NCI-H748 (cell line): ENCODE results near the gene AGER.

Experiments
- DNase-seq: peaks from one replicate; lab custom pipeline; 2025; ENCODE audit not compliant: unreplicated experiment; lab: John Stamatoyannopoulos, UW

The AGER gene

DNA sequence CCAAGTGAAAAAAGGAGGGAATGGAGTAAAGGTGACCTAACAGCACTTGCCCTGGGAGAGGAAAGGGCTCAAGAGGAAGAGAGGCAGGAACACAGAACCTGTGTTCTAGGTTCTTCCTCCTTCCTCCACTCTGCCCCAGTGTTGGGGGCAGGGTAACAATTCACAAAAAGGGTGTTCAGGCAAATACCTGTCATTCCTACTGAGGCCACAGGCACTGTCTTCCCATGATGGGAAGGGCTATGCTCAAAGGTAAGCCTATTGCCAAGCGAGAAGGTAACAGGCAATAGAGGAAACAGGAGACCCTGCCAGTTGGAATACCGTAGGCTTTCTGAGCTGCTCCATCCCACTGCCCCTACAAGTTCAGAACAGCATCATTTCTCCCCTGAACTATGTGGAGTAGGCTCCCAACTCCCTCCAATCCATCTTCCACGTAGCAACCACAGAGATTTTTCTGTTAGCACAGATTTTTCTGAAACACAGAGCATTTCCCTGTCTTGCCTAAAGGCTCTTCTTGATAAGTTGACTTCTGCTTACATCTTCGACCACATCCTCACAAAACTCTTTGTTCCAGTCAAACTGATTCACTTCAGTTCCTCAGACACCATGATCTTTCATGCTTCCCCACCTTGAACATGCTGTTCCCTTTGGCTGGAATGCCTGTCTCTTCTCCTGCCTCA, 10.9 kb downstream of the AGER start:
- no peak for DNase-seq

DNA sequence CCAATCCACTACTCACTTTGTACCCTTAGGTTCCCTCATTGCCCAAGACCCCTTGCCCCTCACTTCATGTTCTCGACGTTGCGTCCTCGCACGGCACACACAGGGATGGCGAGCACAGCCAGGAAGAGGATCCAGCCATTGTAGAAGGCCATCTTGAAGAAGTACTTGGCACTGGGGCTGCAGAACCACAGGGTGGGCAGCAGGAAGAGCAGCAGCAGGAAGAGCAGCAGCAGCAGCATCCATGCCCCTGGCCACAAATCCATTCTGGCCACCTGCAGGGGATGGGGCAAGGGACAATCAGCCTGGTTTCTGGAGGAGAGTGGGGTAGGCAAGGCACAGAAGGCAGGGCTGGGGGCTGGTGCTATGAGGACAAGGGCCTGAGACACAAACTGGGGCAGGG, 12.8 kb downstream of the AGER start:
- DNase-seq = no peak

DNA sequence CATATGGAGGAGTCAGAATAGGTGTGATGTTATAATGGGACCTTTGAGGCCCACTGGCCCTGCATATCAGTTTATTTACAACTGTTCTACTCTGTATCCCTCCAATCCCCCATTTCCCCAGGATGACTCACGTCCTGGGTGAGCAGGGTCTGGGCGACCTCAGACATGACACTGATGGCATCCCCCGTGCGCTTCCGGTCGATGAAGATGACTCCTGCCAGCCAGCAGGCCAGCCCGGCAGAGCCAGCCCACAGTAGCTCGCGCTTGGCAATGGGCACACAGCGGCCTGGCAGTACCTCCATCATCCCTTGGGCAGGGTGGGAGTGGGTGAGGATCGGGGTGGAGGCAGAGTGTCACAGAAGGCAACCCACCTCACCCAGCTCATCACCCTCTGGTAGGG, 13.8 kb downstream of the AGER start:
- DNase-seq = no peak

DNA sequence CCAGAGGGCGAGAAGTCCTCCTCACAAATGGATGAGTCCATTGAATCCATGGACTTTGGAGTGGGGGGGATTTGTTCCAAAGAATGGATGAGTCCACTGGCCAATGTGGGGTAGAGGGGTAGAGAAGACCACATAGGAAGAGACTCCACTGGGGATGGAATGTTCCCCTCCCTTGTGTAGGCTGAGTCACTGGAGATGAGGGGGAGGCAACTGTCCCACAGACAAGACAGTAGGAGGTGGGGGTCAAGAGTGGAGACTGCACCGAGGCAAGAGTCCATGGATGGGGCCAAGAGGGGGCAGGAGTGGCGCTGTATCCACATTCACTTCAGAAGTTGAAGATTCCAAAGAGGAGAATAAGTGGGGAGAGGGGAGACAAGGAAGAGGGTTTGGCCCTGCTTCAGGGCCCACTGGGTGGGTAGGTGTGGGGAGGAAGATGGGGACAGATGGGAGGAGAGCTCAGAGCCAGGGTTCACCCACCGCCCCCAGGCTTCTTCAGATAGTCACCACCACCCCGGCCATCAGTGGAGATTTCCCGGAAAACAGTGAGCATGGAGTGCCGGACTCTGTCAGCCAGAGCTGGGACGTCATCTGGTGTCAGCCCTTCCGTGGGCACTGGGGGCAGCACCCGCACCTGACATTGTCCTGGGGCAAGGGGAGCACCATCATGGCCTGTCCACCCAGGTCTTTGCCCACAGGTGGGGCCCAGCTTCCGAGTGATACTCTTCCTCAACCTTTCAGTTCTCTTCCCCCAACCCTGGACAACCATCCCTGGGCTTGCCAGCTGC, 15.1 kb downstream of the AGER start:
- no peak for DNase-seq

DNA sequence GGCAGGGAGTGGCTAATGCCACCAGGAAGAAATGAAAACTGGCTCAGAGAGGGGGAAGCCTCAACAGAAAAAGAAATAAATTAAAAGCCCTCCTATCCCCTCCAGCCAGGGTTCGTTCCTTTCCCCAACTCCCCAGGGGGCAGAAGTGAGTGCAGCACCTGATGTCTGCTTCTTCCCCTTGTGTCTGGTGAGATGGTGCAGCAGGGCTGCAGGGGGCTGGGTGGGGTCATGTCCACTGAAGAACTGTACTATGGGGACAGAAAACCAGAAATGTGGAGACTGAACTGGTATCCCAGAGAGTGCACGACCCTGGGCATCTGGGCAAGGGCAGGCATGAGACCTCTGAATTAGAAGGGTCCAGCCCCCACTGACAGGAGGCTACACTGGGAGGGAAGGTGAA, 15.7 kb downstream of the AGER start:
- DNase-seq = no peak

DNA sequence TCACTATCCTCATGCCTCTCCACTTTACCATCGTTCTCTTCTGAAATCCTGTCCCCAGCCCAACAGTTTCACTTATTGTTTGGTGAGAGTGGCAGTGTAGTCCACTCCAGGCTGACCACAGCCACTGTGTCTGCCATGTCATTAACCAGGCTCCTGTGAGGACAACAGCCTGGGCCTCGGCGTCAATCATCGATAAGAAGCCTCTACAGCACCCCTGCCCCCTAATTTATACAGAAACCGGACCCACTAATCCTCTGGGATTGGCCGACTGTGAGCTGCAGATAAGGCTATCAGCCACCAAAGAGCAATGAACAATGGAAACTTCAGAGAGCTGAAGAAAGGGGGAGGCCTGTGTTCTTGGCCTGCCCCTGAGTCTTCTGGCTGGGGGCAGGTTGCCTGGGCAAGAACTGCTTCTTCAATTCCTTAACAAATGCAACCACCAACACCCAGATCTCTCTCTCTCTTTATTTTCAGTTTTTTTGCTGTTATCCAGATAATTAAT, 16.2 kb downstream of the AGER start:
- no peak for DNase-seq

DNA sequence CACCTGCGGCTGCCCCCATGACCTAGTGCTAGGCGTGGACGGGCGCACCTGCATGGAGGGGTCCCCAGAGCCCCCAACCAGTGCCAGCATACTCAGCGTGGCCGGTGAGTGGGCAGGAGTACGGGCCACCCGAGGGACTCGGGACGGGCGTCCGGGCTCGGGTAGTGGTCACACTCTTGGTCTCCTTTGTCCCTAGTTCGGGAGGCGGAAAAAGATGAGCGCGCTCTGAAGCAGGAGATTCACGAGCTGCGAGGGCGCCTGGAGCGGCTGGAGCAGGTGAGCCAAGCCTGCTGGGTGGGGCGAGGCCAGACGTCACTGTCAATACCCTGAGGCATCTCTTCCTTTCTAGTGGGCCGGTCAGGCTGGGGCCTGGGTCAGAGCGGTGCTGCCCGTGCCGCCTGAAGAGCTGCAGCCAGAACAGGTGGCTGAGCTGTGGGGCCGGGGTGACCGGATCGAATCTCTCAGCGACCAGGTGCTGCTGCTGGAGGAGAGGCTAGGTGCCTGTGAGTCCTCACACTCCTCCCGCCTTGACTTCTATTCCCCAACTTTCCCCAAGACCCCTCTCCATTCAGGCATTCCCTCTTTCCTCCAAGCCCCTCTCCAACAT, 16.8 kb downstream of the AGER start:
- DNase-seq = no peak

DNA sequence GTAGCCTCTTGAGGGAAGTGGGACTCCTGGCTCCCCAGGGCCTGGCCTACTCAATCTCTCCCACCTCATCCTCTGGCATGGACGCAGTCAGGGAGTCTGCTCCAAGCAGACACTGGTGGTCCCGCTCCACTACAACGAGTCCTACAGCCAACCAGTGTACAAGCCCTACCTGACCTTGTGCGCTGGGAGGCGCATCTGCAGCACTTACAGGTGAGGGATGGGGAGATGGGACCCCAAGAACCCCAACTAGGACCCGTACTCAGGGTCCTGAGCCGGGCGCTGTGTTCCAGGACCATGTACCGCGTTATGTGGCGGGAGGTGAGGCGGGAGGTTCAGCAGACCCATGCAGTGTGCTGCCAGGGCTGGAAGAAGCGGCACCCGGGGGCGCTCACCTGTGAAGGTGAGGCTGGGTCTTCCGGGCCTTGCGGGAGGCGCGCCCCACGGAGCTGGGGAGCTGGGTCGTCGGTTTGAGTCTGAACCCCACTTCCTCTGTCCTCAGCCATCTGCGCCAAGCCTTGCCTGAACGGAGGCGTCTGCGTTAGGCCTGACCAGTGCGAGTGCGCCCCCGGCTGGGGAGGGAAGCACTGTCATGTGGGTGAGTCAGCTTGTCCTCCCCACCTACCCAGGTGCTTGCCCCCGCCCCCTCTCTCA, 17.5 kb downstream of the AGER start:
- DNase-seq = no peak

DNA sequence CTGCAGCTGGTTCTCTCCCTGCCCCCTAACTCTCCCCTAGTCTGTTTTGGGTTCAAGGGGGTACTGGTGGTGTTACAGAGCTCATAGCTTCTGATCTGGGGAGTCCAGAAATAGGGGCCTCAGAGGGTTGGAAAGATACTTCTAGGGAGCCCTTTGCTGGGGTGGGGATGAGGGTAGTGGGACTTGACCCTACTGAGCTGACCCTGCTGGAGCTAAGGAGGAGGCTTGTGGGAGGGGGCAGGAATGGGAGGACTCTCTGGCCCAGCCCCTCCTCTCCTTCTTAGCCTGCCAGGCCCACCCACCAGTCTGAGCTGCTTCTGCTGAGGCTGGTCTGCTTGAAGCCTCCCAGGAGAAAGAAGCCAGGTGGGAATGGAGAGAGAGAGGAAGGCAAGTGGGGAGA, 19.8 kb downstream of the AGER start, which contains the start of gene EGFL8:
Gene EGFL8, plus strand, starts transcription at position 301 of the 400 bp plus-strand sequence. CDS start 1,571 bp downstream, outside the sequence.
- DNase-seq = no peak

DNA sequence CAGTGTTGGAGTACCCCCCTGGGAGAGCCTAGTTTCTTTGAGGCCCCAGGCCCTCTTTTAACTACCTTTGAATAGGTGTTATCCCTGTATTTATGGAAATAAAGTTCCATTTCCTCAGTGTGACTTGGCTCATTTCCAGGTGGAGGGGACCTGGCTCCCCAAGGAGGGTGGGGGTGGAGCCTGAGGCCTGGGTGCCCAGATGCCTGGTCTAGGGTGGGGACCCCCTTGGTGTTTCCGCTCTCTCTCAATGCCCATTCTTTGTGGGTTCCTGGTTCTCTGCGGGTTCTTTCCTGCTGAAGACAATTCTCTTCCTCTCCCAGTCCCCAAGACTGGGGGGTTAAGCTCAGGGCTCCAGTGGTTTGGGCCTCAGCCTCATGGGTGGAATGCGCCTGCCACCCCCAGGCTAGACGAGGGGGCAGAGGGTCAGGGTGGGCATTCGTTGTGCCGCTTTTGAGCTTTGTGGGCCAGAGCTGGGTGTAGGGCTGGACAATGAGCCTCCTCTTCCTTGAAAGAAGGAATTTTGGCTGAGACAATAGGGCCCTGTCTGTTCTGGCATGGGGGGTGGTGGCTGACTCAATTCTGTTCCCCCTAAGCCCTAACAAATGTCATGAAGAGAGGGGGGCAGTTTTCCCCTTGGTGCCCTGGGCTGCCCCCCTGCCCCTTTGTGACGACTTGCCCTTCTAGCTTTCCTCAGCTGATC, 20.3 kb downstream of the AGER start:
- no peak for DNase-seq

DNA sequence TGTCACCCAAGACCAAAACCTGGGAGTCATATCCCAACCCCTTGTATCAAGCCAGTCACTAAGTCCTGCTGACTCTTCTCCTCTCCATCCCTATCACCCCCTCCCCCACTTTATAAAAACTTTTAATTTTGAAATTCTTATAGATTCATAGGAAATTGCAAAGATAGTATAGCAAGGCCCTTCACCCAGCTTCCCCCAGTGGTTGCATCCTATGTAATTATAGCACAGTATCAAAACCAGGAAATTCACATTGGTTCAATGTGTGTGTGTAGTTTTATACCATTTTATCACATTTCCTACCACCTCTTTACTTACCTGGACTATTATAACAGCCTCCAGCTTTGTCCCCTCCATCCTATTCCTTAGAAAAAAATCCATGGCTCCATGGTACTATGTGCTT, 26.0 kb downstream of the AGER start:
- DNase-seq = no peak

DNA sequence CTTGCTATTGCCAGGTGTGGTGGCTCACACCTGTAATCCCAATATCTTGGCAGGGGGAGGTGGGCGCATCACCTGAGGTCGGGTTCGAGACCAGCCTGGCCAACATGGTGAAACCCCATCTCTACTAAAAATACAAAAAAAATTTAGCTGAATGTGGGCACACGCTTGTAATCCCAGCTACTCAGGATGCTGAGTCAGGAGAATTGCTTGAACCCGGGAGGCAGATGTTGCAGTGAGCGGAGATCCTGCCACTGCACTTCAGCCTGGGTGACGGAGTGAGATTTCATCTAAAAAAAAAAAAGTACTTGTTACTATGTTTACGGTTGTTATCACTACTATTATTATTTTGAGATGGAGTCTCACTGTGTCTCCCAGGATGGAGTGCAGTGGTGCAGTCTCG, 27.2 kb downstream of the AGER start:
- no peak for DNase-seq

DNA sequence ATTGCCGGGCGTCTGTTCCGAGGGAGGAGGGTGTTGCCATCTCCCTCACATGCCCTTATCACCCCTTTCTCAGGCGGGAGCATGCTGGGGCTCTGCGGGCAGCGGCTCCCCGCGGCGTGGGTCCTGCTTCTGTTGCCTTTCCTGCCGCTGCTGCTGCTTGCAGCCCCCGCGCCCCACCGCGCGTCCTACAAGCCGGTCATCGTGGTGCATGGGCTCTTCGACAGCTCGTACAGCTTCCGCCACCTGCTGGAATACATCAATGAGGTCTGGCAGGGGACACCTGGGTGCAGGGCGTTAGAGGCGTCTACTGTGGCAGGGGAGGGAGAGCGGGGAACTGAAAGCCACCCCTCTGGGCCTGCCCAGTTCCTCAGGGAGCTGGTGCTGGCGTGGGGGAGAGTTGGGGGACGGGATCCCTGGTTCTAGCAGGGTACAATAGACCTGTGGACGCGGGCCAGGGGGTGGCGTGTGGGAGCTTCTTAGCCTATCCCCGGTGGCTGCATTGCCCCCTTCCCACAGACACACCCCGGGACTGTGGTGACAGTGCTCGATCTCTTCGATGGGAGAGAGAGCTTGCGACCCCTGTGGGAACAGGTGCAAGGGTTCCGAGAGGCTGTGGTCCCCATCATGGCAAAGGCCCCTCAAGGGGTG, 29.4 kb downstream of the AGER start:
- DNase-seq = peak; percentile 88

DNA sequence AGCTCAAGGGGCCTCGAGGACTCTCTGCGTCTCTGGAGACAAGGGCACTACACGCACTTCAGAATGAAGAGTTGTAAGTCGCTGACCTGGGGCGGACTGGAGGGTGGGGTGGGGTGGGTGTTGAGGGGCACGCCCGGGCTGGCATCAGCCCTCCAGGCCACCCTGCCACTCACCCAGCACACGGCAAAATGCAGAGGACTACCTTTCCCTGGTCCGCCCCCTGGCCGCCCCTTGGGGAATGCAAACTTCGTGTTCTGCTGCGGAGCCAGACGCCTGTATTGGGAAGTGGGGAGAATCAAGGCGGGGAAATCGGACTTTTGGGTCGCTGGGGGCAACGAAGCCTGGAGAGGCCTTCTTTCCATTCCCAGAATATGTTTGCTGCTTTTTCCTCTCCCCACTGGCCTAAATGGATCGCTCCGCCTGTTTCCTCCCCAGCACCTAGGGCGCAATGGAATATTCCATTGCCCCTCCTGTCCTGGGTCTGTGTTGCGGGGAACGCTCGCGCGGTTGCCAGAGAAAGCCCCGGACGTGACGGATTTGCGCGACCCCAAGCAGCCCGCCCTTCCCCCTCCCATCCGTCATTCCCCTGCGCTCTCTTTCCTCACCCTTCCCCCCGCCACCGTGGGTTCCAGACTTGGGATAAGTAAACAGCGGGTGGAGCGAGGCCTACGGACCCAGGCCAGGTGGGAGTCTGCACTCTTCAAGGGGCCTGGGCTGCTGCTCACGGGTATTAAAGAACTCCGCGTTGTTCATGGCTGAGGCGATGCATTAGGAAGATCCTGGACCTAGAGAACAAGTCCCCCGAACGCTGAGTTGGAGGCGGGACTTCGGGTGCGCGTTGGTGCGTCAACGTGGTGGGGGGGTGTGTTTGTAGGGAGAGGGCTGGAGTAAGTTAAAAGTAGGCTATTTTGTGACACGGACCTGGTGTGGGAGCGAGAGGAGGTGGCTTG, 30.2 kb downstream of the AGER start, which contains the start of gene PPT2:
Gene PPT2, plus strand, starts transcription at position 578 of the 950 bp plus-strand sequence. CDS start 454 bp downstream, outside the sequence.
- DNase-seq = peak; percentile 96

DNA sequence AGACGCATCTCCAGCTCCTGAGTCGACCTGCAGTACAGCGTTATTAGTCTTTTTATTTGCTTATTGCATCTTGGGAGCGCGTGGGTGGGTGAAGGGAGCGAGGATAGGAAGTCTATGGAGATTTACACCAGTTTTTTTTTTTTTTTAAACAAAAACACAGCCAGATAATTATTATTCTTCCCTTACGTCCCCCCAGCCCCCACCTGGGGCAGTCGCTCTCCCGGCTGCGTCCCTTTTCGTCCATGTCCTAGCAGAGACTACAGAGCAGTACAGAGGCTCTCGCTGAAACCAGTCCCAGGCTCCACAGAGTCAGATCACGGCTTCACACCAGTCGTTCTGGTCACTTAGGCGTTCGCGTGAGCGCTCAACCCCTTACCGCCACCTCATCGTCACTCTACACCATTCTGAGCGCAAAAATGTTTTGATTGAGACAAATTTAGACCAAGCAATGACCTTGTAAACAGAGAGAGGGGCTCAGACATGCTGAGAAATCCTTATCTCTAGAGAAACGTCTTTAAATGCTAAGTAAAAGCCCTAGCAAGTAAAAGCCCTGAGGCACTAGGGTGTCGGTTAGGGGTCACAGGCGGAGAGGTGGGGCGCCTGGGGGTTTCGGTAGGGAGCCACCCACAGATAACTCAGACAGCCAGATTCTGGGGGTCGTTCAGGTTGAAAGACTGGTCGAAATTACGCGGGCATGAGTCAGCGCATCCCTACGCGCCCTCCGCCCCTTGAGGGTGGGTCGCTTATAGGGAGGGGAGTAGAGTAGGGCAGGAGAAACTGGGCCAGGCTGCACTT, 31.1 kb downstream of the AGER start:
- DNase-seq = no peak

DNA sequence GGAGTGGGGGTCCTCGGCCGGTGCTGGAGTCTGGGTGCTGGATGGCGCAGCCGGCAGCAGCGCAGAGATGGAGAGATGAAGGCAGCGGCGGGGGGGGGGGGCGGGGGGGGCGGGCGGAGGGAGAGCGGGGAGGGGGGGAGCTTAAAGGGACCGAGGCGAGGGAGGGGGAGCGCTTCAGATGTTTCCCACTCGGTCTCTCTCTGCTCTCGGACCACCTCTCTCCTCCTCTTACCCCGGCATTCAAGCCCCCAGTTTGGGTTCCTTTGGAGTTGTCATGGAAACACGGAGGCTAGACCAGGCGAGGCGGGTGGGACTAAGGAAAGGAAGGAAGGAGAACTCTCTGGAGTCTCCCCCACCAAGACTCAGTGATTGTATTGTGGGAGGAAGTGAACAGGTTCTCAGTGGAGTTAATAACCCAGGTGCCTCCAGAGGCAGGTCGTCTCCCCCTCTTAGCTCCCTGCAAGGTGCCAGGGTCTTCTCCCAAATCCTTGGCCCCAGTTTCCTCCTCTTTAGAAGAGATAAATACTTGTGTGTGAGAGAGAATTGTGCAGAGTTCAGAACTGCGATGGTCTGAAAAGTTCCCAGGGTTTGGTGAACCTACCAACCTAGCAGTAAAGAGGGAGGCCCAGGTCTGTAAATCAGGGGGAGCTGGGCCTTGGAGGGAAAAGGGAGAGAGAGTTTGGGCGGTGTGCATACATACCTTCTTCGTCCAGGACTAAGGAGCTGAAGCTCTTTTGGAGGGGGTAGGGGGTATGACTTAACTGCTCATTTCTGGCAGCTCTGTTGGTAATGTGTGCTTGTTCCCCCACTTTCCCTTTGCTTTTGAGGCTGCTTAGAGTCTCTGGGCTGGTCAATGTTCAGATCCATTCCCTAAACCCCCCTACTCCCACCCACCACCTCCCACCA, 31.9 kb downstream of the AGER start, which contains the start of gene PRRT1:
Gene PRRT1, minus strand, starts transcription at position 77 of the 906 bp plus-strand sequence. CDS start 112 bp downstream, outside the sequence.
- peak; percentile 37 for DNase-seq
